ENCODE measurements around the gene NAB2.

GRCh38 chr12:57129889-57130288 lies 41.0 kb downstream of the NAB2 start:
- TF ChIP-seq POLR2A (IDR thresholded peaks at IDR 0.05; ENCODE audit: low read depth, low read length) (no peak), POLR2AphosphoS5 (IDR thresholded peaks at IDR 0.05; ENCODE audit: low read depth, low read length) (no peak), POU2F2 (IDR thresholded peaks at IDR 0.05; ENCODE audit: low read depth, low read length) (no peak), TAF1 (IDR thresholded peaks at IDR 0.05; ENCODE audit: low read depth, low read length) (no peak), SPI1 (IDR thresholded peaks at IDR 0.05; ENCODE audit: low read depth, low read length) (no peak), PAX5 (IDR thresholded peaks at IDR 0.05; ENCODE audit: insufficient read depth, low read length, severe bottlenecking) (no peak)
